HG03571 (cell line): Measurements from ENCODE around the gene VAMP1.
"Not testable (repeated sequence)": the region's sequence is repeated elsewhere in the genome, so short reads cannot be mapped to it uniquely, and the experiment has no call there.

Experiments used
- ATAC-seq: cut with Tn5 transposase; IDR thresholded peaks from one replicate; pipeline ENCODE4 v1.9.1; 2021; ENCODE audit not compliant: unreplicated experiment

The VAMP1 gene

DNA sequence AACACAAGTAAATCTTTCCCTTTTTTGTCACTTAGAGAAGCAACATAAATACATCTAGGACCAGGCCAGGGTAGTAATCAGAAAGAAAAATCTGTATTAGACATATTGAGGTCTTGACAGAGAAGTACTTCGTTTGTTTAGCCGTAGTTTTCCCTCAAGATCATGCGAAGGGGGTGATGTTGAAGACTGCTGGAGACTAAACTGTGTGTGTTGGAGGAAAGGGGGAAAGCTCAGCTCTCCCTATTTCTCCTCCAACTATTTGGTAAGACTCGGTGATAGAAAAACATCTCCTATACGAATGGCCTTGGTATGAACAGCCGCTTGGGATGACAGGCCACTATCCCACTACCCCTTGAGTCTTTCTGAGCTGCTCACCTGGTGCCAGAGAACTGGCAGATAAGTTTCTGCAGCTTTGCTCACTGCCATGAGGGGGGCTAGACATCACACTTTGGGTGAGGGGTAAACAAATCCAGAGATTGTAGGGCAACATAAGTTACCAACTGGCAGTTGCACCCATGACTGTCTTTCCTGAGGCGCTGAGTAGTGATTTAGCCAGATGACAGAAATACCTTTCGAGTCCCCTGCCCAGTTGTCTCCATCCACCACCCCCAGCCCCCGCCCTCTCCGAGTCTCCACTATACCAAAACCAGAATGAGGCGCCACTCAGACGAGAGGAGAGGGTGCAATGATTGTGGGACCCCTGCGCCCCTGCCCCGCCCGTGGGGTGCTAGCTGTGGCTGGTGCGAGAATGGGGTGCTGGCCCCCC lies 685 bp downstream of the VAMP1 start:
- no peak for ATAC-seq

GRCh38 chr12:6469092-6469491 lies 1.4 kb downstream of the VAMP1 start:
- no peak for ATAC-seq

DNA sequence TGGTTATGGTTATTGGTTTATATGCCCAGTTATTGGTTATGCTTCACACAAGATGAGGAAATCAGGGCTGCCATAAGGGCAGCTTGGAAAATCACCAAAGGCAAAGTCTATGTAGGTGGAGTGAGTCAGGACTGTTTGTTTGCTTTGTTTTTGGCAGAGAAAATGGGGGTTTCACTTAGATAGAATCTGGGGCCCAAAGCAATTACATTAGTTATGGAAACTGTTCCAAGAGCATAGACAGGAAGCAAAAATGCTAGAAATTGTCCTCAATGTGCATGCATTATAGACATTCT lies 2.2 kb downstream of the VAMP1 start:
- ATAC-seq = no peak

DNA sequence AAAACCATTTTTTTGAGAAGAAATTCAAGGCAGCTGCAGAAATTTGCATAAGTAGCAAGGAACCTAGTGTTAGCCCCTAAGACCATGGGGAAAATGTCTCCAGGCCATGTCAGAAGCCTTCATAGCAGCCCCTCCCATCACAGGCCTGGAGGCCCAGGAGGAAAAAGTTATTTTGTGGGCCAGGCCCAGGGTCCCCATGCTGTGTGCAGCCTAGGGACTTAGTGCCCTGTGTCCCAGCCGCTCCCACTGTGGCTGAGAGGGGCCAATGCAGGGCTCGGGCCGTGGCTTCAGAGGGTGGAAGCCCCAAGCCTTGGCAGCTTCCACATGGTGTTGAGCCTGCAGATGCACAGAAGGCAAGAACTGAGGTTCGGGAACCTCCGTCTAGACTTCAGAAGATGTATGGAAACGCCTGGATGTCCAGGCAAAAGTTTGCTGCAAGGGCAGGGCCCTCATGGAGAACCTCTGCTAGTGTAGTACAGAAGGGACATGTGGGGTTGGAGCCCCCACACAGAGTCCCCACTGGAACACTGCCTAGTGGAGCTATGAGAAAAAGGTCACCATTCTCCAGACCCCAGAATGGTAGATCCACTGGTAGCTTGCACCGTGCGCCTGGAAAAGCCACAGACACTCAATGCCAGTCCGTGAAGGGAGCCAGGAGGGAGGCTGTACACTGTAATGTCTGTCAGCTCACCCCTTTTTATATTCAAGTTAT lies 2.8 kb downstream of the VAMP1 start:
- ATAC-seq = not testable (repeated sequence)

GRCh38 chr12:6466751-6467150 lies 3.7 kb downstream of the VAMP1 start:
- ATAC-seq = not testable (repeated sequence)

DNA sequence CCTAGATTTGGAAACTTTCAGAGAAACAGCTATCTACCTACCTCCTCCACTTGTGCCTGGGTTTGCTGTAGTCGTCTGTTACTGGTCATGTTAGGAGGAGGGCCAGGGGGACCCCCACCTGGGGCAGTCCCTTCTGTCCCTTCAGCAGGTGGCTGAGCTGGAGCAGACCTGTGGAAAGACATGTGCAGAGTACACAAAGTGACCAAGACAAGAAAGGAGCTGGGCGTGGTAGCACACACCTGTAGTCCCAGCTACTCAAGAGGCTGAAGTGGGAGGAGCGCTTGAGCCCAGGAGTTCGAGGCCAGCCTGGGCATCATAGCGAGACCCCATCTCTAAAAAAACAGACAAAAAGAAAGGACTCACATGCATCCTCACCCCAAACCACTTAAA lies 4.3 kb downstream of the VAMP1 start:
- no peak for ATAC-seq

DNA sequence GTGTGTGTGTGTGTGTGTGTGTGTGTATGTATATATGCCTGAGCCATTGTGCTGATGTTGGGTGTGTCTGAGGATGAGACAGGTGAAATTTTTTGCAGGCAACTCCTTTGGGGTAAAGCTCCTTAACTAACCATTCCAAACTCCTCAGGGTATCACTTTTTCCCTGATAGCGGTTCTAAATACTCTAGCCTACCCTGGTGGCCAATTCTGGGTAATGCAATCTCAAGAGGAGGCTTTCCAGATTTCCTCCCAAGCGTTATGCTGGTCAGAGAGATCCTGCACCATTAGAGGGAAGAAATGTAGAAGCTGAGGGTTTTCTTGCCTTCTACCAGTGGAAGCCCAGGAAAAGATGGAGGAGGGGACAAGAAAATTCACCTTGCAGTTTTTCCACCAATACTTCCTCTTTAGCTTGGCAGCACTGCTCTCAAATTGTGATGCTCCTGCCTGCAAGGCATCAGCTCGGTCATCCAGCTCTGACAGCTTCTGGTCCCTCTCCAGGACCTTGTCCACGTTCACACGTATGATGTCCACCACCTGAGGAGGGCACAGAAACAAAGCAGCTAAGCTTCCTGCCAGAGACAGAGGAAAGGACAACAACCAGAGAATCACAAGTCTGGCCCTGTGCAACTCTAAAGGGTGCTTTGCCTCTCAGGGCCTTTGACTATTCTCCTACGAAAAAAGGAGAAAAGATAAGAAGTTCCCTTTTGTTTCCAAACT lies 4.9 kb downstream of the VAMP1 start:
- no peak for ATAC-seq

DNA sequence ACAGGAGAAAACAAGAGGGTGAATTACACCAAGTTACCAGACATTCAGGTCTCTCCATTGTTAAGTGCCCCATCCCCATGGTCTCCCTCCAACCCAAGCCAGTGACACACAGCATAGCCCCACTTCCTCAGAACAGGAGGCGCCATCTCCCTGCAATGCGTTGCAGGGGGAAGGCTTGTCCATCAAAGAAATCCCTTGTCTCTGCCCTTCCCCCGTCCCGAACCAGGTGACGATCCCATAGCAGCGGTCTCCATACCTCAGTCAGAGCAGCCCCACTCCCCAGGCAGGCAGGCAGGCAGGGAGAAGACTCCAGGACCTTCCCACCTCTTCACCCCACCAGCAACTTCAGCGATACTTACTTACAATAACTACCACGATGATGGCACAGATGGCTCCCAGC lies 5.9 kb downstream of the VAMP1 start:
- no peak for ATAC-seq

GRCh38 chr12:6463858-6464257 lies 6.6 kb downstream of the VAMP1 start:
- ATAC-seq = no peak

DNA sequence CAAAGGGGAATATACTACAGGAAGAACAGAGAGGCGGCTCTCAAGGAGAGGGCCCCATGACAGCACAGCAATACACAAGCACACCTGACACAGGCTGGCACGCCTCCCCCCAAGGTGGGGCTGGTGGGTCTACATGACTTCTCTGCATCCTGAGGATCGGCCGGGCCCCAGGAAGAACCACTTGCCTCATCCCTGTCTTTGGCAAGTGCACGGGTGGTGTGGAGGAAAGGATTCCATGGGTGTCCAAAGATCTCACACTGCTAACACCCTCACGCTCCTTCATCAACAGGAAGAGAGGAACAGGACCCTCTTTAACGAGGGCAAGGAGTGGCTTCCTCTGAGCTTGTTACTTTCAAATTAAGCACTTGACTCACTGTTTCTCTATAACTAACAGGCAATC lies 7.3 kb downstream of the VAMP1 start:
- ATAC-seq = no peak

- no peak for ATAC-seq
Measured at GRCh38 chr12:6462234-6462995, 8.1 kb downstream of the VAMP1 start.

- ATAC-seq = peak; percentile 80
Measured at GRCh38 chr12:6461401-6462233, 8.9 kb downstream of the VAMP1 start.

DNA sequence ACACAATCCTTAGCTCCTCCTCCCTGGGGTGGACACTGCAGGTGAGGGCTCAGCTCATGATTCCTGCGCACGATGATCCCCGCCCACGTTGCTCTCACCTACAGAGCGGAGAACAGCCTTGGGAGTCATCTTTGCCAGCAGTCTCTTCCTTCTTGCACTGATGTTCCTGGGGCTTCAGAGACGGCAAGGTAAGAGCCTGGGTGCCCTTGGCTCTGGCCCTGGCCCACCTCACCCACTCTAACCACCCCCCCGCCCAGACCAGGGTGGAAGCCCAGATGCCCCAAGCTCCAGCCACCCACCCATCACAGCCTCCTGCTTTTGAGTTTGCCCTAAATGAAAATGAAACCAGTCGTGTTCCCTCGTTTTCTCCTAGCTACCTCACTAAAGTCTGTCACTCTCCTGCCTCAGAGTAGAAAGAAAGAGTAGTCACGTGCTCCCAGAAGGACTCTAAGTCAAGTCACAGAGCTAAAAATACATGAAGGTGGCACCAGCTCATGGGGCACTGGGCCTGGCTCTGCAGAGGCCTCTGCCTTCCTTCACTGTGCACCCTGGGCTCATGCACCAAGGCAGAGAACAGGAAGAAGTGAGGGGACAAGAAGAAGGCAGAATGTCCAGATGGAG lies 9.6 kb downstream of the VAMP1 start:
- no peak for ATAC-seq

DNA sequence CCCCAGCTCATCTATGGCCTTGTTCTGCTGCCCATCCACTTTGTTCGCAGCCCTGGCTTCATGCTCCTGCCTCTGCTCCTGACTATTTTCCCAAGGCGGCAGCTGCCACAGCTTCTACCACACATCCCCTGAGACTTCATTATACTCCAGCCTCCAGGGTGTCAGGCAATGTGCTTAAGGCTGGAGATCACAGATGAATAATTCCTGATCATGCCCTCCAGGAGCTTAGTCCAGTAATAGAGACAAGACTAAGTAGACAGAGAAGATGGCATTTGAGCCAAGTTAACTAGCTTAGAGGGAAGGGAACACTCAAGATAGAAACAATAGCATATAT lies 11.5 kb downstream of the VAMP1 start:
- no peak for ATAC-seq

DNA sequence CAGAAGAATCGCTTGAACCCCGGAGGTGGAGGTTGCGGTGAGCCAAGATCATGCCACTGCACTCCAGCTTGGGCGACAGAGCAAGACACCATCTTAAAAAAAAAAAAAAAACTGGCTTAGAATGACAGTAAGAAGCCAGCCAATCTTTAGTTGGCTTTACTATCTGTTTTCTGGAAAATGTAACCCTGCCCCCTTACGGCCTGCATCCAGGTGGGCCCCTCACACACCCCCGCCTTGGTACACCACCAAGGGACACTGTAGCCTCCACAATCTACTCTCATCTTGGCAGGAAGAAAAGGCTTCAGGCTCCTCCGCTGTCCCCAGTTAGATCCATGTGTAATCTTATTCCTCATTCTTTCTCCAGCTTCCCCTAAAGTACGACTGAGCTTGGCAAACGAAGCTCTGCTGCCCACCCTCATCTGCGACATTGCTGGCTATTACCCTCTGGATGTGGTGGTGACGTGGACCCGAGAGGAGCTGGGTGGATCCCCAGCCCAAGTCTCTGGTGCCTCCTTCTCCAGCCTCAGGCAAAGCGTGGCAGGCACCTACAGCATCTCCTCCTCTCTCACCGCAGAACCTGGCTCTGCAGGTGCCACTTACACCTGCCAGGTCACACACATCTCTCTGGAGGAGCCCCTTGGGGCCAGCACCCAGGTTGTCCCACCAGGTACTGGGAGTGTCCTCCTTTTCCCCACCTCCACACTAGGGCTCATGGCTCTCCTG lies 12.0 kb downstream of the VAMP1 start:
- ATAC-seq = no peak

GRCh38 chr12:6457220-6457945 lies 13.1 kb downstream of the VAMP1 start:
- no peak for ATAC-seq

GRCh38 chr12:6452944-6453630 lies 17.4 kb downstream of the VAMP1 start:
- ATAC-seq = no peak

DNA sequence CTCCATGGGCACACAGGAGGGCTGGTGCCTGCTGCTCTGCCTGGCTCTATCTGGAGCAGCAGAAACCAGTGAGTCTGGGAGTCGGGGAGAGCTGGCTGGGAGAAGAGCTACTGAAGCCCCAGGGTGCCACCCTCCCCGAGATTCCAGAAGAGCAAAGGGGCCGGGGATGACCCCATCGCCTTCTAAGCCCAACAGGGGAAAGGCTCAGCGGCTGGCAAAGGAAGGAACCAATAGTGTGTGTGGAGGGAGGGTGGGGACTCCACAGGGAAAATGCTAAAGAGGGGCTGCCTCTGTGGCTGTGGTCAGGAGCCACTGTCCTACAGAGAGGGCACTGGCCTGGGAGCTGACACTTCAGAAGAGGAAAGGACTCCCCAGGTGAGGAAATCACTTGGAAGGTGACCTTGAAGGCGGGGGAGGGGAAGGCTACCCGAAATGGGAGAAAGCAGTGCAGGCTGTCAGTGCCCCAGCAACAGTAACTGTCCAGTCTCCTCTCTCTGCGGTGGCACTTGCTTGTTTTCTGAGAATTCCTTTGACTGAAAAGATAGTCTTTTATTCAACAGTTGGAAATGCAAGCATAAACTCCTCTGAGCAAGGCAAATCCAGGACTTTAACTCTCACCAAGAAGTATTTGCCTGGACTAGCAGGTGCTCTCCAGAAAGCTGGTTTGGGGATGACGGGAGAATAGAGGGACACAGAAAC lies 18.1 kb downstream of the VAMP1 start:
- ATAC-seq = no peak
